ENCODE results near the gene PYCR2. TPM values are rescaled to one million over a fixed set of nuclear protein-coding genes. Genes with fewer than 3 reads are reported as not detected.
"Not testable (repeated sequence)": the region's sequence is repeated elsewhere in the genome, so short reads cannot be mapped to it uniquely, and the experiment has no call there.

Gene PYCR2
- total RNA-seq, 2 donors from 2014 or later, result 58.0 to 58.8 TPM

DNA sequence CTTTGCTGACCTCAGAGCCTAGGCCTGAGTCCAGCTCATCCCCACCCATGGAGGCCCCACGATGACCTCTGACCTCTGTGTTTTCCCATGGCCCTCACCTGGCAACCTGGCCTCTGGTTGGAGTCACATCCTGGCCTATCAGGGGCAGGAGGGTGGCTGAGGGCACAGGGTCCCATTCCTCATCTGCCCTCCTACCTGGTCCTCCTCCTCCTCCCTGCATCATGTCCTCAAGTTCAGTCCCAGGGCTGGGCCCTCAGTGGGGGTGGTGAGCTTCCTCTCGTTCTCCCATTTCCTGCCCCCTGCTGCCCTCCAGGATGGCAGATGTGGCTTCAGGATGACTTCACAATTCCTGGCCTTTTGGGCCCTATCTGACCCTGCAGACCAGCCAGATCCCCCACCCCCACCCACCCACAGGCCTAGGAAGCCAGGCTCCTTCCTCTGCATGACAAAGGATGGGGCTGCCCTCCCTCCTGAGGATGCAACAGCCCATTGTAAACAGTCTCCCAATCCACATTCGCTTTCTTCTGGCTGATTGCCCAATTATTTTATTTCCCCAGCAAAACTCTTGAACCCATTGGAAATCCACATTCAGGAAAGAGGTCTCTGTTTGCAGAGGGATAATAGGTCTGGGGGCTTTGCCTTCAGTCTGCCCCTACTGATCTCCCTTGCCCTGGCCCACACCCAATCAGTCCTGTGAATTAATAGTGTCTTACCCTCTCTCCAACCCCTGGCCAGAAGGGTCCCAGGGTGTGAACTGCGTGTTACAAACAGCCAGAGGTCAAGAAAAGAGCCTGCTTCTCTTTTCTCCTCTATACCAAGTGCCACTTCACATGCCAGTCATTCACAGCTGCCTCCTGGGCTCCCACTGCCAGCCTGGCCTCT, 24.8 kb downstream of the PYCR2 start:
- ATAC-seq (no peak), DNase-seq (no peak)
- intact Hi-C loops (cut with DNase I), result no loop called here

DNA sequence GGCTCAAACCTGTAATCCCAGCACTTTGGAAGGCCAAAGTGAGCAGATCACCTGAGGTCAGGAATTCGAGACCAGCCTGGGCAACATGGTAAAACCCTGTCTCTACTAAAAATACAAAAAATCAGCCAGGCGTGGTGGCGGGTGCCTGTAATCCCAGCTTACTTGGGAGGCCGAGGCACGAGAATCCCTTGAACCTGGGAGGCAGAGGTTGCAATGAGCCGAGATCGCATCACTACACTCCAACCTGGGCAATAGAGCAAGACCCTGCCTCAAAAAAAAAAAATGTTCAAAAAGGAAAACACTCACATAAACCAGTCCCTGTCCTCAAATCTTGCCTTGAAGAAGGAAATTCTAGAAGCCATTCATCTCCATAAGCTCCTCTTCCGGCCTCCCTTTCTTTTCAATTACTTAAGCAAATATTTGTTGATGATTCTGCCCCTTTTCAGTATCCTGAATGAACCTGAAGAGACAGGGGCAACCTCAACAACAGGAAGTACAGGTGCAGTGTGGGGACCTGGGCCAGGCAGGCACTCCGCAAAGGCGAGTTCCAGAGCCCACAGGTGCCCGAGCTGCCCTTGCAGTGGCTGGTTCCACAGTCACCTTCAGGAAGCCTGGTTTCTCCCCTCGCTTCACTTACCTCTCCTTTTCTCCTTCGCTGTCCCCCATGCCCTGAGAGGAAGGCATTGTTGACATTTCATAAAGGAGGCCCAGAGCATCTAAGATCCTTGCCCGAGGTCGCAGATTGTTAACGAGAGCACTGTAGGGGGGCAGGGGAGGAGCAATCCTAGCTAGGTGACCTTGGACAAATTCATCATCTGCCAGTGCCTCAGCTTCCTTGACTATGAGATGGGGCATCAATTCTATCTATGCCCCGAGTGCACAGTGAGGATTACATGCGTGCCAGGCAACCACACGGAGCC, 26.2 kb downstream of the PYCR2 start:
- intact Hi-C loops (cut with DNase I), result no loop called here
- no peak for ATAC-seq
- DNase-seq, result no peak

DNA sequence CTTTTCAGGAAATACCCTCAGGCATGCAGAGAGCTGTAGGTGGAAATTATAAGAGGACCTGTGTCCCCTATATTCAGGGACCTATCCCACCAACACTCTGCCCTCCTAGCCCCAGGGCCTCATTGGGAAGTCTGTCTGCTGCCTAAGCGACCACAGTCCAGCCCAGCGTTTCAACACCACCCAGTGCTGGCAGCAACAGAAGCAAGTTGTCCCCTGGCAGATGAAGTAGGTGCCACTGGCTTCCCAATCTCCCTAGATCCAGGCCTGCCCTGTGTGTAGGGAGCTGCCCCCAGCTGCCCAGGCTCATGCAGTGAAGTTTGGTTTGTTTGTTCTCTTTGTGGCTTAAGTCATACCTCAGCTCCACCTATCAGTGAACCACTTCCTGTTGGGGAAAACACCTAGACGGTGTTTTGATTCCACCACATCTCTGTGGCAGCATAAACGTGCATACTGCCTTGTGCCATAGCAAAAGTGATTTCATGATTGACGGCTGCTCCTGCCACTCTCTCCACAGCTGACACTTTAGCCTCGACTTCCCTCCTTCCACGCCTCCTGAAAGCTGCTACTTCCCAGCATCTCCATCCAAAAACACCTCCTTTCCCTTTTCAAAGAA, 27.0 kb downstream of the PYCR2 start:
- intact Hi-C loops (cut with DNase I), result no loop called here
- DNase-seq (no peak), ATAC-seq (peak; percentile 16 to 71)

DNA sequence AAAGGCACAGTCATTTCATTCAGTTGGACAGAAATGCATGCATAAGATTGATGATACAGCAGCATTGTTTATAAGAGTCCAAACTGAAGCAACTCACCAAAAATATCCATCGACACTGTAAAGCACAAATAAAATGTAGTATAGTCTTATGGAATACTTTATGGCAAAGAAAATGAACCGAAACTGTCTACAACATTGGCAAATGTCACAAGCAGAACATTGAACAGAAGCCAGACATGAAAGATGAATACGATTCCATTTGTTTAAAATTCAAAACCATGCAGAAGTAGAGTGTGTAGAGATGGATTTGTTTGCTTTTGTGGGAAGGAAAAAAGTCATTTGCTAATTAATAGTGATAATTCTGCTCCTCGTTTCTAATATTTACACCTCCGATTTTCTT, 27.6 kb downstream of the PYCR2 start:
- DNase-seq (no peak), ATAC-seq (no peak)
- intact Hi-C loops (cut with DNase I), result no loop called here

DNA sequence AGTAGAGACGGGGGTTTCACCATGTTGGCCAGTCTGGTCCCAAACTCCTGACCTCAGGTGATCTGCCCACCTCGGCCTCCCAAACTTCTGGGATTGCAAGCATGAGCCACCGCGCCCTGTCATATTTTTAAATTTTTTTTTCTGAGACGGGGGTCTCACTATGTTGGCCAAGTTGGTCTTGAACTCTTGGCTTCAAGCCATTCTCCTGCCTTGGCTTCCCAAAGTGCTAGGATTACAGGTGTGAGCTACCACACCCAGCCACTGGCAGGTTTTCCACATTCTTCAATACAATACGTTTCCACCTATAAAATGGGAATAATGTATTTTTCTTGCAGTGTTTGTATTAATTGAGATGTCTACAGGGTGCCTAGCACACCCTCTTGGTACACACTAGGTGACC, 31.7 kb downstream of the PYCR2 start:
- intact Hi-C loops (cut with DNase I), result no loop called here
- DNase-seq, result no peak
- no peak for ATAC-seq

DNA sequence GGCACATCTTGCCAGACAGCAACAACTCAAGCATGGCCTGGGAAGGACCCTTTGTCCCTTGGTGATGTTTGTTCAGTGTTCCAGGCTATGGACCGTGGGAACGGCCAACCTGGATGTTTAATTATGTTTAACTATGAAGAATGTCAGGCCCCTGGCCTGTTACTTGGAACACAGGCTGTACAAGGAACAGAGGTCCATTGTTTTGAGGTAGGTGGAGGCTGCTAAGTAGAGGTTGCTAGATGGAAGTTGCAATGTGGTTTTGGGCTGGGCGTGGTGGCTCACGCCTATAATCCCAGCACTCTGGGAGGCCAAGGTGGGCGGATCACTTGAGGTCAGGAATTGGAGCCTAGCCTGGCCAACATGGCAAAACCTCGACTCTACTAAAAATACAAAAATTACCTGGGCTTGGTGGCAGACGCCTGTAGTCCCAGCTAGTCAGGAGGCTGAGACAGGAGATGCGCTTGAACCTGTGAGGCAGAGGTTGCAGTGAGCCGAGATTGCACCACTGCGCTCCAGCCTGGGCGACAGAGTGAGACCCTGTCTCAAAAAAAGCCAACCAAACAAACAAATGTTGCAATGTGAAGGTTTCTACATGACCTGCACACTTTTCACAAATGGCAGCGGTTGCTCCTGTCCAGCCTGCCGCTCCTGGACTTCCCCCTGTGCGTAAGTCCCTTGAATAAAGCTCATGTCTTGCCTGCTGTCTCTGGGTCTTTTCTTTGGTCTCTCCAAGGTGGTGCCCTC, 32.6 kb downstream of the PYCR2 start:
- DNase-seq (no peak), ATAC-seq (no peak)
- intact Hi-C loops (cut with DNase I), result no loop called here

DNA sequence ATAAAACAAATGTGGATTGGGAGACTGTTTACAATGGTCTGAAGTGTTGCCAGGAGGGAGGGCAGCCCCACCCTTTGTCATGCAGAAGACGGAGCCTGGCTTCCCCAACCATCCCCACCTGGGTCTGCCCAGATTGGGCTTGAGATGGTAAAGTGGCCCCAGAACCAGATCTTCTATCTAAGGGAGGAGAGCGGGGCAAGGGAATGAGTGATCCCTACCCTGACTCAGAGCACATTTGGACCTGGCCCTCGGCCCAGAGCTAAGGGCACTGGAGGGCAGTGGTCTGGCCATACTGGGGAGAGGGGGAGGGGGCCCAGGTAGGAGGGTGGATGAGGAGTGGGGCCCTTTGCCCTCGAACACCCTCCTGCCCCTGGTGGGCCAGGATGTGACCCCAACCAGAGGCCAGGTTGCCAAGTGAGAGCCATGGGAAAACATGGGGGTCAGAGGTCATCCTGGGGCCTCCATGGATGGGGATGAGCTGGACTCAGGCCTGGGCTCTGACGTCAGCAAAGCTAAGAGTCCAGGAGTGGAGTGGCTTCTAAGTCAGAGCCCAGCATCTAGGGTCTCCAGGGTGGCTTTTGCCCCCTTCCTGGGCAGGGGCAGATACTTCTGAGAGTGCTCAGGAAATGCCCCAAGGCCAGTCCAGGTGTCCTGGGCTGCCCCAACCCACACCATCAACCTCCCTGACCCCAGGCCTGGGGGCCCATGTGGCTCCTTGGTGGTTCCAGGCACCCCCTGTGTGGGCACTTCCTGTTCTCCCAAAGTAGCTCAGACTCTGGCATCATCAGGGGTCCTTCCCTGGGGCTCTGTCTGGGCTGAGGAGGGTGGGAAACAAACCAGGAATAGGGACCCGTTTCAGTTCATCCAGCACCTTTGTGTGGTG, 33.5 kb downstream of the PYCR2 start:
- intact Hi-C loops (cut with DNase I), result no loop called here
- ATAC-seq, result peak; percentile 13 to 24

DNA sequence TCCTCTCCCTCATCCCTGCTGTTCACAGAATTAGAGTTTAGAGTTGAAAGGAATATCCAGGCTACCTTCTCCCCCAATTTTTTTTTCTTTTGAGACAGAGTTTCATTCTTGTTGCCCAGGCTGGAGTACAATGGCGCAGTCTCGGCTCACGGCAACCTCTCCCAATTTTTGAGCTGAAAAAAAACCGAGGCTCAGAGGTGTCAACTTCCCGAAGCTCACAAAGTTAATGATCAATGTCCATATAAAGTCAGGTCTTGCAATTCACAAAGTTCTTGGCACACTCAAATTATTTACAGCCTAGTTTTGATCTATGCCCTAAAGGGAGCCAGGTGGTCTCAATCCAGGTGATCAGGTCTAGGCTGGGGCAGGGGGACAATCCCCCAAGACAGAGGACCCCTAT, 34.3 kb downstream of the PYCR2 start:
- intact Hi-C loops (cut with DNase I), result no loop called here
- no peak for DNase-seq
- no peak for ATAC-seq

More for the DNA sequence above, 33.5 kb downstream of the PYCR2 start:
- DNase-seq, result no peak

DNA sequence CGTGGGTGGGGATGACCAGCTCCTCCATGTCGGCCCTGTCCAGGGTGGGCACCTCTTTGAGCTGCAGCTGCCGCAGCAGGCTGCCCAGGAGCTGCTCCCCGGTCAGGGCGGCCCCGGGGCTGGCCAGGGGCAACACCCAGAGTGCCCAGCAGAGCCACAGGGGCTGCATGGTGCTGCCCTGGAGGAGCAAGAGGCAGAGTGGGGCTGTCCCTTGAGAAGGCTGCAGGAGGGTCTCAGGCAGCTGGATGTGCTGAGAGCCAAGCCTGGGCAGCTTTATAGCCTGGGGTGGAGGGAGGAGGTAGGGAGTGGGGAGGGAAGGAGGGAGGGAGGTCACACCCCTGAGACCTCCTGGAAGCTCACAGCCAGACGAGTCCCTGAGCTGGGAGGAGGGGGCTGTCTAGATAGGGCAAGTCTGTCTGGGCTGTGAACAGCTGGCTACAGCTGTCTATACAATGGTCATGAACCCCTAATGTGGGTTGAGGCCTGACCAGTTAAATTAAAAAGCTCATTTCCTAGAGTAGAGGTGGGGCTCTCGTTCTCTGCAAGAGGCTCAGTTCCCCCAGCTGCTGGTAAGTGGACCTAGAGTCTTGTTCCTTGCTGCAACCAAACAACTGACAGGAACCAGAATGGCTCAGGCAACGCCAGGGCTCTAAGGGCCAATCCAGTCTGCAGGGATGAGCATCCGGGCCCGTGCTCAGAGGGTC, 35.0 kb downstream of the PYCR2 start, which contains the start of gene LEFTY1:
Gene LEFTY1, minus strand, starts transcription at position 249 of the 704 bp plus-strand sequence. Its CDS starts 80 bp downstream, at position 169.
- ATAC-seq (peak; percentile 36 to 85), DNase-seq (no peak)
- intact Hi-C loops (cut with DNase I), result no loop called here

DNA sequence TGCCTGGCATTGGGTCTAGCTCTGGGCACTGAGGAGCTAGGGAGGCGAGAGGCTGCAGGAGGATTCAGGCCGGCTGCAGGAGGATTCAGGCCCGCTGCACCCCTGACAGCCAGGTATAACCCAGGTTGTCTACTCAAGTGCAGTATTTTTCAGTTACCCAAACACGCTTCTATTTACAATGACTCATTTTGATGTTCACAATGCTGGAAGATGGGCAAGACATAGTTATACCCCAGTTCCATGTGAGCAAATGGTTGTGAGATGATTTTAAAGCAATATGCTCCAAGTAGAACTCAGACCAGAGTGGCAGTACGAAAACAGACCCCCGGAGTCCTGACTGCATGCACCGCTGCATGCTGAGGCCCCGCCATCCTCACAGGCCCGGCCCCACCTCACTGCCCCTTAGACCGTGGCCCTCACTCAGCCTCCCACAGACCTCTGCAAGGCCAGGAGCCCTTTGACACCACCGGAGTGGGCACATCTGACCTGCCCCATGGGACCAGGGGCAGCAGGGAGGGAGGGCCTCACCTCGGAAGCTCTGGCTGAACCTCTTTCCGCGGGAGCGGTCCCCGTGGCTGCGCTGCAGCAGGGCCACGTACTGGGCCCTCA, 35.7 kb downstream of the PYCR2 start:
- intact Hi-C loops (cut with DNase I), result no loop called here
- DNase-seq, result no peak
- no peak for ATAC-seq

DNA sequence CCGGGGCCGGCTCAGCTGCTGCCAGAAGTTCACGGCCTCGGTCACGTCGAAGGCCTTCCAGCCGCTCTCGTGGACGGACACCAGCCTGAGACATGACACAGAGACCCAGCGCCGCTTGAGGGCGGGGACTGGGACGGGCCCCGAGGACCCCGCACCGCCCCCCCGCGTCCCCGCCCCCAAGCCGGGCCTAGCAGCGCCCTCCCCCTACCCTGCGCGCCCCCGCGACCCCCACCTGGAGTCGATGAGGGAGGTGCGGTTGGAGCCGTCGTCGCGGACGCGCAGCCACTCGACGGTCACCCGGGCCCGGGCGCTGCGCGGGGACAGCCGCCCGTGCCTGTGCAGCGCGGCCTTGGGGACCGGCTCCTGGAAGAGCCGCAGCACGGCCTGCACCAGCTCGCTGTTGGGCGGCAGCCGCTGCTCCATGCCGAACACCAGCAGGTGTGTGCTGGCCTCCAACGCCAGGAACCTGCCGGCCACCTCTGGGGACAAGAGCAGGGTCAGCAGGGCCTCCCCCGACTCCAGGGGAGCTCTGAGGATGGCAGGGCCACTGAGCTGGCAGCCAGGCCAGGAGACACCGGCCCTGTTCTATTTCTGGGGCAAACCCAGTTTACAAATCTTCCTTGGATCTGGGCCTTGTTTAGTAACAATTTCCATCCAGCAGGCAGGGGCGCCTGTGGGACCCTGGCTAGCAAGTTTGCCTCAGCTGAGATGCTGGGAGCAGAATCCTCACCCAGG, 36.3 kb downstream of the PYCR2 start:
- DNase-seq; intact Hi-C loops (cut with DNase I); ATAC-seq: not testable (repeated sequence)

DNA sequence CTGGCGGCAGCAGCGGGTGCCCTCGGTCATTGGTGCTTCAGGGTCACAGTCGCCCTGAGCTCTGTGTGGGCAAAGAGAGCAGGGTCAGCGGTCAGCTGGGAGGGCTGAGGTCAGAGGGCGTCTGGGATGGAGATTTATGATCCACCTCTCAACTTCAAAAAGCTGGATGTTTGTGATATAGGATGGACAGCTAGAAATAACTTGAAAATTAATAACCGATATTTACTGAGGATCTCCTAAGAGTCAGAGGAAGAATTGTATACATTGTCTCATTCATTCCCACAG, 37.1 kb downstream of the PYCR2 start:
- DNase-seq (no peak), ATAC-seq (no peak)
- intact Hi-C loops (cut with DNase I), result no loop called here

DNA sequence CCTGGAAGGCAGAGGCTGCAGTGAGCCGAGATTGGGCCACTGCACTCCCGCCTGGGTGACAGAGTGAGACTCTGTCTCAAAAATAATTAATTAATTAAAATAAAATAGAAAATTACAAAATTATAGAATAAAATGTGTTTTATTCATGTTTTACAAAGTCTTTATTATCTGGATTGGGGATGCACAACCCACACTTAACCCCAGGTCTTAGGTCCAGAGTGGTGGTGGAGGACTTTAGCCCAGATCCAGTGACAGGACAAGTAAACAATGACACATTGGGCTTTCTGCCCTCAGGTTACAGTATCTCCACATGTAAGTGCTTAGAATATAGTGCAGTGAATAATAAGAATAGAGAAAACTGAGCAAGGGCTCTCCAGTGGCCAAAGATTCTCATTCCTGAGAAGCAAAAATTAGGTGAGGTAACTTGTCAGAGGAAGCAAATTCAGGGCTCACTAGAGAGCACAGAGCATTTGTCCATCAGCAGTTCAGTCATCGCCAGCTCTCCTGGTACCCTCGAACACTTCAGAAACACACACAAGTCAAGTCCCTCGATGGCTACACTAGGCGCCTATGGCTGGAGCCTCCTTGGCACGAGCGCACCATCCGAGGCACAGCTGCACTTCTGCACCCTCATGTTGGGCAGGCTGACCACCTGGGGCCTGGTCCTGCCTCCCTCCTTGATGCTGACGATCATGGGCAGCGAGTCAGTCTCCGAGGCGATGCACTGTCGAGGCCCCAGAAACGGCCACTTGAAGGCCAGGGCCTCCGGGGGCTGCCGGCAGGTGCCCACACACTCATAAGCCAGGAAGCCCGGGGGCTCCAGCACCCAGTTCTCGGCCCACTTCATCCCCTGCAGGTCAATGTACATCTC, 37.7 kb downstream of the PYCR2 start:
- DNase-seq (no peak), ATAC-seq (no peak)
- intact Hi-C loops (cut with DNase I), result no loop called here

DNA sequence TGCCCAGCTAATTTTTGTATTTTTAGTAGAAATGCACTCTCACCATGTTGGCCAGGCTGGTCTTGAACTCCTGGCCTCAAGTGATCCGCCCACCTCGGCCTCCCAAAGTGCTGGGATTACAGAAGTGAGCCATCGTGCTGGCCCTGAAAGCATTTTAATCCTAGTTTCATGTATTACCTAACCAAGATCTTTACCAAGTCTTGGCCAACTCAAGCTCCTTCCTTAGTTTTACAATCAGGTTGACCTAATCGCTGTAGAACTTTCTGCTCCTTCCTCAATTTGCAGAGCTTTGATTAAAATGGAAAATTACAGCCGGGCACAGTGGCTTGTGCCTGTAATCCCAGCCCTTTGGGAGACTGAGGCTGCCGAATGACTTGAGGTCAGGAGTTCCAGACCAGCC, 38.7 kb downstream of the PYCR2 start:
- no peak for ATAC-seq
- DNase-seq, result no peak
- intact Hi-C loops (cut with DNase I), result no loop called here

DNA sequence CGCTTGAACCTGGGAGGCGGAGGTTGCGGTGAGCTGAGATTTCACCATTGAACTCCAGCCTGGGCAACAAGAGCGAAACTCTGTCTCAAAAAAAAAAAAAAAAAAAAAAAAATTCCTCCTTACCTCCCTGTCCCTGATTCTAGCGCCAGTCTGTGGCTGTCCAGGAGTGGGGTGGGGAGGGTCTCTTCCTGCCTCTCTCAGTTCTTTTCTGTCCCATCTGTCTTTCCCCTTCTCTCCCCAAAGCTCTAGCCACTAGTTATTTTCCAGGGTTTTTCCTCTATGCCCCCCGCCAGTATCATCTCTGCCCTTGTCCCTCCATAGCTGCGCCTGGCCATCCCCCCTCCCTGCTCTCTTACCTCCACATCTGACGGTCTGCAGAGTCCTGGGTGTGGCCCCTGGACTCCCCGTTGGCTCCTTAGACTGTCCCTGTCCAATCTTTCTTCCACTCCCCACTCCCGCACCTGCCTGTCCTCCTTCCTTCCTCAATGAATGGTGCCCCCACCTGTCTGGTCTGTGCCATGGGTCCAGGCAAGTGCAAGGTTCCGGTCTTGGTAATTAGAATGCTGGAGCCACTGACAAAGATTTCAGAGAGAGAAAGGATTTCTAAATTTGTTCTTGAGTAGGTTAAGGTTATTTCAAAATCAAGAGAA, 40.3 kb downstream of the PYCR2 start:
- no peak for DNase-seq
- intact Hi-C loops (cut with DNase I), result no loop called here
- no peak for ATAC-seq

All from left cardiac atrium (tissue), 4 donors.